ENCODE data around the gene MMP27.

MMP27 gene

DNA sequence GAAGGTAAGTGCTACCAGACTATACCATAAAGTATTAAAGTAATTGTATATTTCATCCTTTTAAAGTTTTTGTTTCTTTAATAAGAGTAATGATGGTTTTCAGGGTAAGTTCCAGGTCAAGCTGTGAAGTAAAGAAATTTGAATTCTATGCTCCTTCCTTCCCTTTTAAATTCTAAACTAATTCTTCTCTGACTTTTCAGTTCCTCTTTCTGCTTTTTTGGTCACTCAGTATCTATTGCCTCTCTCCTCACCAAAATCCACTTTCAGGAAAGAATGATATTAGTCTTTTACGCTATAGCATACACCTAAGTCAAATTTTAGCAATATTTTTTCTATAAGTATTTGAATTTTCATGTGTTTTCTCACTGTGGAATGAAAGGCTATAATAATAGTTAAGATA, 11.0 kb upstream of the MMP27 start:
- ATAC-seq, result no peak
- peaks cover 0 to 4% of the 10 kb centered on the region in 2 donors for H3K9me3 Mint-ChIP-seq
- no peaks in the 10 kb centered on the region for H3K4me1 Mint-ChIP-seq
- DNase-seq, result no peak
- peaks cover 45% of the 10 kb centered on the region for H3K27me3 Mint-ChIP-seq
- H3K4me3 Mint-ChIP-seq, result no peak overlapping the region
- no peak overlapping the region for H3K27ac Mint-ChIP-seq

DNA sequence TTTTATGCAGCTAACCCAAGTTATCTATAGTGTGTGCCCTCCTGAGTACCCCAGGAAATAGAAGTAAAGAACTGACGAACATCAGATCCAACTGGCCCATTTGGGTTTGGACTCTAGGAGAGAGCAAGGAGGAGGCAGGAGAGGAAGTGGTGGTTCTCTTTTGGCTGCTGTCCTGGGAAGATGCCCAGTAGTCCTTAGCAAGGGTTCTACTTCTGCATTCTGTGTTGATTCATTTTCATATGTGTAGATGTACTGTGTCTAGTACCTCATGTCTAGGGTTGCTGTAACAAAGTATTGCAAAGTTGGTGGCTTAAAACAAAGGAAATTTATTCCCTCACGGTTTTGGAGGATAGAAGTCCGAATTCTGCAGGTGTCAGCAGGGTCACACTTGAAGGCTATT, 6.6 kb upstream of the MMP27 start:
- Mint-ChIP-seq H3K4me3 (no peak overlapping the region), H3K27ac (no peak overlapping the region), H3K27me3 (peaks cover 41% of the 10 kb centered on the region), H3K9me3 (no peaks in the 10 kb centered on the region), H3K4me1 (no peaks in the 10 kb centered on the region)
- no peak for ATAC-seq
- no peak for DNase-seq

- H3K4me1 Mint-ChIP-seq, result no peaks in the 10 kb centered on the region
- no peaks in the 10 kb centered on the region for H3K9me3 Mint-ChIP-seq
- DNase-seq (no peak), ATAC-seq (no peak)
- H3K27ac Mint-ChIP-seq, result no peak overlapping the region
- H3K27me3 Mint-ChIP-seq, result peaks cover 36% of the 10 kb centered on the region
- H3K4me3 Mint-ChIP-seq, result no peak overlapping the region
Observed at GRCh38 chr11:102709201-102709945, 3.8 kb upstream of the MMP27 start.

- H3K4me3 Mint-ChIP-seq, result no peak overlapping the region
- no peak overlapping the region for H3K27ac Mint-ChIP-seq
- ATAC-seq (no peak), DNase-seq (no peak)
- peaks cover 36% of the 10 kb centered on the region for H3K27me3 Mint-ChIP-seq
- peaks cover 5% of the 10 kb centered on the region for H3K4me1 Mint-ChIP-seq
- no peaks in the 10 kb centered on the region for H3K9me3 Mint-ChIP-seq
Observed at GRCh38 chr11:102708654-102709053, 3.1 kb upstream of the MMP27 start.

- H3K27me3 Mint-ChIP-seq, result peaks cover 15% of the 10 kb centered on the region
- peak overlapping the region in 1 of 2 donors; percentile 34 for H3K27ac Mint-ChIP-seq
- no peaks in the 10 kb centered on the region for H3K9me3 Mint-ChIP-seq
- H3K4me3 Mint-ChIP-seq, result no peak overlapping the region
- no peak for DNase-seq
- H3K4me1 Mint-ChIP-seq, result peaks cover 5% of the 10 kb centered on the region
- ATAC-seq, result no peak
Observed at GRCh38 chr11:102704841-102705240, 728 bp downstream of the MMP27 start.

DNA sequence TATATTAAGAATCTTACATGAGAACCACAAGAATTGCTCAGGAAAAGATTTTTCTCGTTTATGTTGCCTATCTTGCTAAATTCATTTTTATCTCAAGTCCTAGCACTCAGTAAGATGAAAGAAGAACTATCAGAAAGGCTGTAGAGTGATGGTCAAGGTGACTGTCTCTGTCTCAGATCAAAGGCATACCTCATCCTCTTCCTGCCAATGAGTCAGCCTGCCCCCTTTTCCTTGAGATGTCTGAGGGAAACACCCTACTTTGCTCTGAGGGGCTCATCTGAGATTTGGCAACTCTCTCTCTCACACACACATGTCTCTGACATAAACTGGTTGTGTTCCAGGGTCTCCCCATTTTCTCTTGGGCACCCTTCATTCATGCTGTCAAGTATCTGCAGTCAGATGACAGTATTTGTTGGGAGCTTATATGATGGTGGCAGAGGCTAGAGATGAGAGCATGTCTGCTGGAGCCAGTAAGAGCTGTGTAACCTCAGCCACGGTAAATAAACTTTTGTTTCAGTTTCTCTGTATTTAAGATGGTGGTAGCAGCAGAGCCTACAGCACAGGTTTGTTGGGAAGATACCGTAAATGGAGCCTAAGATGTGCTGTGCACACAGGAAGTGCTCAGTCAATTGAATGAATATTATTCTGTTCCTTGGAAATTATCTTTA, 1.6 kb downstream of the MMP27 start:
- H3K27ac Mint-ChIP-seq, result no peak overlapping the region
- H3K9me3 Mint-ChIP-seq, result no peaks in the 10 kb centered on the region
- H3K4me3 Mint-ChIP-seq, result peak overlapping the region in 1 of 2 donors; percentile 9
- DNase-seq (no peak), ATAC-seq (peak; percentile 73)
- H3K27me3 Mint-ChIP-seq, result peaks cover 15% of the 10 kb centered on the region
- peaks cover 5% of the 10 kb centered on the region for H3K4me1 Mint-ChIP-seq

DNA sequence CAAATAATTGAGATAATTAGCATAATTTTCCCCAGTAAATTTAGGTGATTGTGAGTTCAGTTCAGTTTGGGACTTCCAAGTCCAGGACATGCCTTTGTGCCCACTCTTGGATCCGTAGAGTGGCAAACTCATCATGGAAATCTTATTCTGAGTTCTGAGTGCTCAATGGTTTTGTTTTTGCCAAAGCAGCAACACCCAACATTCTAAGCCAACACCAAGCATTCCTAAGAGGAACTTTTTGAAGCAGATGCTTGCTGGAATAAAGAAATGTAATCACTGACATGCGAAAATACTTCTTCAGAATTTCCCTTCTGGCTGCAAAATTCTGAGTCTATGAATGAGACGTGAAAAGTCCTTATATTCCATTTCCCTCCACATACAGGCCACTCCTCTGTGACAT, 10.4 kb downstream of the MMP27 start:
- DNase-seq (no peak), ATAC-seq (no peak)
- no peaks in the 10 kb centered on the region for H3K9me3 Mint-ChIP-seq
- no peak overlapping the region for H3K4me3 Mint-ChIP-seq
- no peaks in the 10 kb centered on the region for H3K4me1 Mint-ChIP-seq
- no peak overlapping the region for H3K27ac Mint-ChIP-seq
- peaks cover 21% of the 10 kb centered on the region for H3K27me3 Mint-ChIP-seq

- ATAC-seq (no peak), DNase-seq (no peak)
- peaks cover 10% of the 10 kb centered on the region for H3K27me3 Mint-ChIP-seq
- H3K9me3 Mint-ChIP-seq, result no peaks in the 10 kb centered on the region
- H3K27ac Mint-ChIP-seq, result no peak overlapping the region
- H3K4me3 Mint-ChIP-seq, result no peak overlapping the region
- H3K4me1 Mint-ChIP-seq, result no peaks in the 10 kb centered on the region
Observed at GRCh38 chr11:102685754-102686153, 19.8 kb downstream of the MMP27 start.

DNA sequence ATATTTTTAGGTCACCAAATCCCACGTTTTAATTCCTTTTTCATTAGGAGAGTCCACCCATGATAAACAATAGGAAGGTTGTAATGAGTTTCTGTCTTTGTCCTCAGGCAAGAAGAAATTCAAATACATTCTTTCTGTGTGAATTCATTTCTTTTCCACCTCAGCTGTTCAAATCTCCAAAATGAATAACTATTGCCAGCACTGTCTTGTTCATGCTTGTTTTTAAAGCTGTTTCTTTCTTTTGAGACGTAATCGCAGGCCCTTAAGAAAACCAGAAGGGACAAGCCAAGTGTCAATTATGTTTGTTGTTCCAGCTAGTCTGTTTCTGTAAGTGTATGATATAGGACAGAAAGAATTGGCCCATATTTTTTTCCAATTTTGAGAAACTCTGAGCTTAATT, 20.2 kb downstream of the MMP27 start:
- H3K9me3 Mint-ChIP-seq, result no peaks in the 10 kb centered on the region

DNA sequence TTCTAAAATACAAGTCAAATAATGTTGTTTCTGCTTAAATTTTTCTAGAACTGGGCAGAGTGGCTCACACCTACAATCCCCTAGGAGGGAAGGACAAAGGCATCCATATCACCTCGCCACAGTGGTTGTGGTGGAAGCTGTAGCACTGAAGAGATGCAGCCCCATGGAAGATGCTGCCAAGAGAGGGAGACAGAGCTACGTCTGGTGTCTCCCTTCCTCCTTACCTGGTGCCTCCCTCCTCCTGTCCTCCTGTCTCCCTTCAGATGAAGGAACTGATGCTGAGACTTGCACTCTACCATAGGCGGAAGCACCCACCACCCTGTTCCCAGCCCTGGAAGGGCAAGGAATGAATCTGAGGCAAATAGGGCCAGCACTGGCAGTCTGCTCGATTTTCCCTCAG, 22.3 kb downstream of the MMP27 start:
- Mint-ChIP-seq H3K4me1 (no peaks in the 10 kb centered on the region), H3K27me3 (peaks cover 17% of the 10 kb centered on the region), H3K27ac (no peak overlapping the region), H3K9me3 (no peaks in the 10 kb centered on the region), H3K4me3 (no peak overlapping the region)
- DNase-seq (no peak), ATAC-seq (no peak)

More for the DNA sequence above, 20.2 kb downstream of the MMP27 start:
- DNase-seq (no peak), ATAC-seq (no peak)
- peak overlapping the region in 1 of 2 donors; percentile 54 for H3K27ac Mint-ChIP-seq
- peaks cover 9% of the 10 kb centered on the region for H3K27me3 Mint-ChIP-seq
- H3K4me3 Mint-ChIP-seq, result no peak overlapping the region
- H3K4me1 Mint-ChIP-seq, result no peaks in the 10 kb centered on the region

DNA sequence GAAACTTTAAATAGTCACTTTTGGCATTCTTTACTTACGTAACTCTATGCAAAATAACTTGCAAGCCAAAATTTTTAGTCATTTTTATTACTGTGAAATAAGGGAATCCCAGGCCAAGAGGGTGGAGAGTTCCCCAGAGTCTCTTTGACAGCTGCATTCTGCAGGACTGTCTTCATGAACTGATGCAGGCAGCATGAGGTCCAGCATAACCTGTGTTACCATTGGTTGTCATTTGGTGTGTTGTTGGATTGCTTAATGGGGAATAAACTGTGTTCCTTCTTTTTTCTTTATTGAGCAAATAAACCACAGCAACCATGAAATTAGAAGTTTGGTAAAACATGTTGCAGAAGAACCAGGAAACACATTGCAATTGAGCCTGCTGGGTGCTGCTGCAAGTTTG, 24.6 kb downstream of the MMP27 start:
- Mint-ChIP-seq H3K4me1 (no peaks in the 10 kb centered on the region), H3K27ac (no peak overlapping the region), H3K4me3 (no peak overlapping the region), H3K27me3 (peaks cover 30% of the 10 kb centered on the region), H3K9me3 (no peaks in the 10 kb centered on the region)
- DNase-seq (no peak), ATAC-seq (no peak)

DNA sequence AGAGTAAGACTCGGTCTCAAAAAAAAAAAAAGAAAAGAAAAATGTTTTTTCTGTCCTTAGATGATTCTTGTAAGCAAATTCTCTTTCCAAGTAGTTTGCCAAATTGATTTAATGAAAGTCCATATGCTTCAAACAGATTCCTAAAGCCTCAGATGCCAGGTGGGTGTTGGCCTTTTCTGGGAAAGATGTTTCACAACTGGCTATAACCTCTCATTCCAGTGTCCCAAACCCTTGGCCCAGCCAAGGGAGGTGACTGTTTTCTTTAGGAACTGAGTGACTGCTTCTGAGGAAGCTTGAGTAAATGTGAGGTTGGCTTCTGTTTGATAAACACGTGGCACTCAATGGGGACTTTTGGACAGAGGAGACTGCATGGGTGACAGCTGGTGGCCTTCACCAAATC, 27.5 kb downstream of the MMP27 start:
- no peak for ATAC-seq
- no peak overlapping the region for H3K4me3 Mint-ChIP-seq
- no peak overlapping the region for H3K27ac Mint-ChIP-seq
- H3K9me3 Mint-ChIP-seq, result no peaks in the 10 kb centered on the region
- DNase-seq, result no peak
- H3K27me3 Mint-ChIP-seq, result peaks cover 27% of the 10 kb centered on the region
- H3K4me1 Mint-ChIP-seq, result no peaks in the 10 kb centered on the region

DNA sequence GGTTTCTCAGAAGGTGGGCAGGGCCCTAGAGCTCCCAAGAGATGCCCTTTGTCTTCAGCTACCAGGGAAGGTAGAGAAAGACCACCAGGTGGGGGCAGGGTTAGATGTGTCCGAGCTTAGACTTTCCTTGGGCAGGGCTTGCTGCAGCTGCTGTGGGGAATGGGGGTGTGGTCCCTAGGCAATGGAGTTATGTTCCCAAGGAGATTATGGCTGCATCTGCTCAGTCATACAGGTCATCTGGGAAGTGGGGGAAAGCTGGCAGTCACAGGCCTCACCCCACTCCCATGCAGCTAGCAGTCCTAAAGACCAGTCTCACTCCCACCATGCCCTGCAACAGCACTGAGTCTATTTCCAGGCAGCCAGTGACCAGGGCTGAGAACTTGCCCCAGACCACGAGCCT, 29.5 kb downstream of the MMP27 start:
- Mint-ChIP-seq H3K4me3 (no peak overlapping the region), H3K4me1 (no peaks in the 10 kb centered on the region), H3K9me3 (no peaks in the 10 kb centered on the region), H3K27ac (no peak overlapping the region), H3K27me3 (peaks cover 26% of the 10 kb centered on the region)
- ATAC-seq (no peak), DNase-seq (no peak)

GRCh38 chr11:102669664-102670063, 35.9 kb downstream of the MMP27 start:
- H3K4me1 Mint-ChIP-seq, result peaks cover 5% of the 10 kb centered on the region
- DNase-seq (no peak), ATAC-seq (no peak)
- no peak overlapping the region for H3K4me3 Mint-ChIP-seq
- no peaks in the 10 kb centered on the region for H3K9me3 Mint-ChIP-seq
- no peak overlapping the region for H3K27ac Mint-ChIP-seq
- peaks cover 8% of the 10 kb centered on the region for H3K27me3 Mint-ChIP-seq

- no peak overlapping the region for H3K27ac Mint-ChIP-seq
- DNase-seq, result peak; percentile 14 to 15
- ATAC-seq, result no peak
- H3K9me3 Mint-ChIP-seq, result no peaks in the 10 kb centered on the region
- peaks cover 8% of the 10 kb centered on the region for H3K27me3 Mint-ChIP-seq
- no peak overlapping the region for H3K4me3 Mint-ChIP-seq
- peaks cover 5% of the 10 kb centered on the region for H3K4me1 Mint-ChIP-seq
Observed at GRCh38 chr11:102666331-102666957, 39.1 kb downstream of the MMP27 start.

- Mint-ChIP-seq H3K9me3 (no peaks in the 10 kb centered on the region), H3K27ac (no peak overlapping the region), H3K27me3 (peaks cover 8% of the 10 kb centered on the region), H3K4me1 (peaks cover 5% of the 10 kb centered on the region), H3K4me3 (no peak overlapping the region)
- peak; percentile 75 for ATAC-seq
- DNase-seq, result peak; percentile 7 to 18
Observed at GRCh38 chr11:102664001-102664752, 41.4 kb downstream of the MMP27 start.
